IMR-90 (cell line): ENCODE data around the gene MT1G. TPM values are rescaled to one million over a fixed set of nuclear protein-coding genes. Genes with fewer than 3 reads are reported as not detected.

Experiments
- ATAC-seq: fragments of 200-7000 bp; cut with Tn5 transposase; 2 replicates; pipeline ENCODE4 v1.9.1; 2020; ENCODE audit warnings: low read depth, mild to moderate bottlenecking, moderate library complexity
- BruUV-seq: library from RNA; stranded (reverse); fragments of 400-500 nt; replicated peaks from 2 replicates; lab custom pipeline; 2021; lab: Mats Ljungman, UMichigan
- CTCF ChIA-PET: fragments of 300-600 bp; formaldehyde crosslinking; extraction: SDS; loops from one replicate; lab custom pipeline; 2021; ENCODE audit warnings: antibody characterized with exemption; lab: Yijun Ruan, JAX
- POLR2A ChIA-PET: fragments of 300-600 bp; sonication (Branson Sonifier 250); formaldehyde crosslinking; loops from one replicate; lab custom pipeline; 2022; ENCODE audit warnings: antibody characterized with exemption; ENCODE audit not compliant: unreplicated experiment; lab: Charles Lee
- DNase-seq: peaks from one replicate; pipeline ENCODE4 v3.0.0; 2013
- H2AFZ ChIP-seq: replicated peaks from 2 replicates; pipeline ENCODE3; 2013; ENCODE audit warnings: low read length, mild to moderate bottlenecking; ENCODE audit not compliant: poor library complexity
- H2AK5ac ChIP-seq: 2 replicates; pipeline ENCODE4 v1.6.1; 2013; ENCODE audit warnings: low read depth, low read length, inconsistent platforms
- H2AK9ac ChIP-seq: replicated peaks from 2 replicates; pipeline ENCODE3; 2013; ENCODE audit warnings: mild to moderate bottlenecking, low read depth, low read length, moderate library complexity; ENCODE audit not compliant: poor library complexity
- H2BK120ac ChIP-seq: 2 replicates; pipeline ENCODE4 v1.6.1; 2013; ENCODE audit warnings: low read depth, low read length, inconsistent platforms
- H2BK15ac ChIP-seq: 3 replicates; pipeline ENCODE4 v1.6.1; 2013; ENCODE audit warnings: low read depth, low read length, inconsistent platforms
- H2BK20ac ChIP-seq: 2 replicates; pipeline ENCODE4 v1.6.1; 2013; ENCODE audit warnings: low read depth, mild to moderate bottlenecking, inconsistent platforms, low read length, moderate library complexity
- H2BK5ac ChIP-seq: 2 replicates; pipeline ENCODE4 v1.6.1; 2013; ENCODE audit warnings: mild to moderate bottlenecking, low read depth, low read length, inconsistent platforms; ENCODE audit not compliant: poor library complexity, severe bottlenecking
- H3K14ac ChIP-seq: replicated peaks from 2 replicates; pipeline ENCODE4 v1.6.1; 2013; ENCODE audit warnings: low read depth, low read length, inconsistent platforms
- H3K18ac ChIP-seq: 2 replicates; pipeline ENCODE4 v1.6.1; 2013; ENCODE audit warnings: low read depth, low read length, control low read depth
- H3K23ac ChIP-seq: 2 replicates; pipeline ENCODE4 v1.6.1; 2013; ENCODE audit warnings: low read depth, low read length, inconsistent platforms
- H3K27ac ChIP-seq: 2 replicates; pipeline ENCODE4 v1.5.1; 2013; ENCODE audit warnings: mild to moderate bottlenecking, control low read depth, low read length; ENCODE audit not compliant: insufficient read depth
- H3K27me3 ChIP-seq: 2 replicates; pipeline ENCODE4 v1.6.1; 2013; ENCODE audit warnings: low read length; ENCODE audit not compliant: control insufficient read depth, insufficient read depth
- H3K36me3 ChIP-seq: 2 replicates; pipeline ENCODE4 v1.6.1; 2013; ENCODE audit warnings: low read length, mixed read lengths; ENCODE audit not compliant: control insufficient read depth, insufficient read depth
- H3K4ac ChIP-seq: 2 replicates; pipeline ENCODE4 v1.6.1; 2013; ENCODE audit warnings: low read depth, low read length, inconsistent platforms
- H3K4me1 ChIP-seq: 2 replicates; pipeline ENCODE4 v1.6.1; 2013; ENCODE audit warnings: low read length, mixed read lengths; ENCODE audit not compliant: control insufficient read depth, insufficient read depth
- H3K4me2 ChIP-seq: 2 replicates; pipeline ENCODE4 v1.6.1; 2013; ENCODE audit warnings: low read depth, mild to moderate bottlenecking, control low read depth, low read length, moderate library complexity
- H3K4me3 ChIP-seq: 2 replicates; pipeline ENCODE4 v1.5.1; 2013; ENCODE audit warnings: low read depth, mild to moderate bottlenecking, control low read depth, low read length, moderate library complexity; ENCODE audit not compliant: insufficient read depth
- H3K56ac ChIP-seq: 2 replicates; pipeline ENCODE4 v1.6.1; 2013; ENCODE audit warnings: low read length, inconsistent platforms; ENCODE audit not compliant: insufficient read depth; ENCODE audit errors: extremely low read depth
- H3K79me1 ChIP-seq, 2 experiments: 2 replicates each; pipeline ENCODE4 v1.6.1; 2013; ENCODE audit warnings: low read length in 2 of 2, inconsistent platforms in 1 of 2, low read depth in 1 of 2
- H3K9ac ChIP-seq: 2 replicates; pipeline ENCODE4 v1.6.1; 2013; ENCODE audit warnings: low read depth, low read length, control low read depth
- H3K9me1 ChIP-seq: 2 replicates; pipeline ENCODE4 v1.6.1; 2013; ENCODE audit warnings: low read length, inconsistent platforms; ENCODE audit not compliant: insufficient read depth
- H3K9me3 ChIP-seq: 2 replicates; pipeline ENCODE4 v1.6.1; 2013; ENCODE audit warnings: low read length; ENCODE audit not compliant: control insufficient read depth, insufficient read depth
- H4K20me1 ChIP-seq: 2 replicates; pipeline ENCODE4 v1.6.1; 2013; ENCODE audit warnings: low read length, inconsistent platforms; ENCODE audit not compliant: insufficient read depth
- H4K5ac ChIP-seq: 2 replicates; pipeline ENCODE4 v1.6.1; 2013; ENCODE audit warnings: mild to moderate bottlenecking, low read depth, low read length, control low read depth
- H4K8ac ChIP-seq, 2 experiments: 2 replicates each; pipeline ENCODE4 v1.6.1; 2013; ENCODE audit warnings: low read depth in 2 of 2, low read length in 2 of 2, control low read depth in 1 of 2, inconsistent platforms in 1 of 2
- H4K91ac ChIP-seq: 2 replicates; pipeline ENCODE4 v1.6.1; 2013; ENCODE audit warnings: low read depth, low read length, inconsistent platforms; ENCODE audit not compliant: insufficient read depth
- BHLHE40 ChIP-seq: fragments of 150-350 bp; IDR thresholded peaks from 2 replicates; pipeline ENCODE4 v1.6.1; 2016; ENCODE audit warnings: mild to moderate bottlenecking, low read depth, low read length
- CEBPB ChIP-seq: IDR thresholded peaks from 2 replicates; pipeline ENCODE4 v1.6.1; 2012; ENCODE audit warnings: low read depth, low read length, improper control_type of control experiment
- CHD1 ChIP-seq: IDR thresholded peaks from 2 replicates; pipeline ENCODE4 v1.6.1; 2012; ENCODE audit warnings: low read depth, low read length, improper control_type of control experiment
- CTCF ChIP-seq: conservative IDR thresholded peaks from 2 replicates; pipeline ENCODE4 v1.5.1; 2012; ENCODE audit warnings: mild to moderate bottlenecking, low read depth, low read length, improper control_type of control experiment
- ELK1 ChIP-seq: fragments of 150-350 bp; IDR thresholded peaks from 2 replicates; pipeline ENCODE4 v1.6.1; 2016; ENCODE audit warnings: low read depth, mild to moderate bottlenecking, low read length, moderate library complexity, borderline replicate concordance
- FOS ChIP-seq: fragments of 150-350 bp; IDR thresholded peaks from 2 replicates; pipeline ENCODE4 v1.6.1; 2016; ENCODE audit warnings: low read depth, low read length
- MAFK ChIP-seq: IDR thresholded peaks from 2 replicates; pipeline ENCODE4 v1.6.1; 2012; ENCODE audit warnings: low read depth, low read length, improper control_type of control experiment
- MAZ ChIP-seq: IDR thresholded peaks from 2 replicates; pipeline ENCODE4 v1.6.1; 2012; ENCODE audit warnings: low read depth, mild to moderate bottlenecking, low read length, improper control_type of control experiment, moderate library complexity, borderline replicate concordance
- MXI1 ChIP-seq: IDR thresholded peaks from 2 replicates; pipeline ENCODE4 v1.6.1; 2012; ENCODE audit warnings: low read depth, mild to moderate bottlenecking, low read length, moderate library complexity, borderline replicate concordance
- NFE2L2 ChIP-seq: fragments of 150-350 bp; IDR thresholded peaks from 2 replicates; pipeline ENCODE4 v1.6.1; 2016; ENCODE audit warnings: low read depth, mild to moderate bottlenecking, low read length
- POLR2A ChIP-seq: IDR thresholded peaks from 2 replicates; pipeline ENCODE4 v1.6.1; 2012; ENCODE audit warnings: mild to moderate bottlenecking, low read depth, low read length
- RAD21 ChIP-seq: IDR thresholded peaks from 2 replicates; pipeline ENCODE4 v1.6.1; 2012; ENCODE audit warnings: low read length, improper control_type of control experiment
- RCOR1 ChIP-seq: IDR thresholded peaks from 2 replicates; pipeline ENCODE4 v1.6.1; 2012; ENCODE audit warnings: mild to moderate bottlenecking, low read length, improper control_type of control experiment; ENCODE audit not compliant: insufficient replicate concordance
- RFX5 ChIP-seq: IDR thresholded peaks from 2 replicates; pipeline ENCODE4 v1.8.0; 2012; ENCODE audit warnings: low read depth, mild to moderate bottlenecking, low read length, moderate library complexity
- SMC3 ChIP-seq: fragments of 150-350 bp; IDR thresholded peaks from 2 replicates; pipeline ENCODE4 v1.6.1; 2016; ENCODE audit warnings: low read depth, mild to moderate bottlenecking, antibody characterized with exemption, low read length, moderate library complexity
- USF2 ChIP-seq: fragments of 150-350 bp; IDR thresholded peaks from 2 replicates; pipeline ENCODE4 v1.6.1; 2017; ENCODE audit warnings: mild to moderate bottlenecking, antibody characterized with exemption, low read length, low read depth
- WGBS, 2 experiments: methylation state at CpG; one replicate each; pipeline versions ENCODE4 v1.1.5 to v1.1.7; 2013; ENCODE audit warnings: missing lambda C conversion rate in 2 of 2; ENCODE audit not compliant: insufficient read length in 1 of 2; ENCODE audit errors: extremely low coverage in 2 of 2; 5-methylcytosine and 5-hydroxymethylcytosine counted together
- dilution Hi-C: fragments of 300-500 bp; cut with HindIII; formaldehyde crosslinking; loops from one replicate; pipeline ENCODE4 v1.14.3; 2018; ENCODE audit warnings: low sequenced_read_pairs; ENCODE audit not compliant: unreplicated experiment
- in situ Hi-C: fragments of 300-500 bp; cut with MboI; formaldehyde crosslinking; loops from 3 replicates; pipeline ENCODE4 v1.14.3; 2019; ENCODE audit warnings: low sequenced_read_pairs, inconsistent platforms, mixed read lengths
- intact Hi-C: fragments of 100-400 bp; cut with micrococcal nuclease; formaldehyde crosslinking; loops from 2 replicates; pipeline ENCODE4 v1.10.0; 2022
- polyA plus RNA-seq, 3 experiments: library from polyadenylated mRNA; depleted of rRNA; stranded (reverse); fragments of >200 nt; gene quantifications; 2 replicates each; pipeline ENCODE4 v1.2.3, GENCODE V29; 2012; ENCODE audit warnings: low replicate concordance in 1 of 3
- total RNA-seq: library from RNA; depleted of rRNA; stranded (reverse); fragments of >200 nt; gene quantifications from 2 replicates; pipeline ENCODE4 v1.2.3, GENCODE V29; 2012

The MT1G gene
- total and polyA plus RNA-seq, 2 of the 4 experiments (the other 2 are of a cell fraction) = 0.48 TPM; not detected in 1

GRCh38 chr16:56670620-56670934 is 2.7 kb upstream of the MT1G start:
- no peak overlapping the region for H3K14ac ChIP-seq
- H3K18ac ChIP-seq = no peak overlapping the region
- peaks cover 13% of the 10 kb centered on the region for H3K4me1 ChIP-seq
- dilution Hi-C loops (no loop called here), in situ Hi-C loops (no loop called here), intact Hi-C loops (no loop called here)
- H2BK20ac ChIP-seq = no peak overlapping the region
- no peak overlapping the region for H2AK9ac ChIP-seq
- H3K23ac ChIP-seq = no peak overlapping the region
- no peak overlapping the region for H2BK120ac ChIP-seq
- H3K27me3 ChIP-seq = peaks cover 53% of the 10 kb centered on the region
- WGBS, 2 experiments = no CpG with 5 or more reads among the region's 2 CpGs
- no peak overlapping the region for H3K4me2 ChIP-seq
- no peak for TF ChIP-seq MXI1
- no peak for TF ChIP-seq MAFK
- no peak for TF ChIP-seq CHD1
- TF ChIP-seq NFE2L2 = no peak
- no peak for TF ChIP-seq RAD21
- no peak for TF ChIP-seq CTCF
- TF ChIP-seq RCOR1 = no peak
- TF ChIP-seq POLR2A = no peak
- no peak for TF ChIP-seq BHLHE40
- no peak for TF ChIP-seq RFX5
- TF ChIP-seq SMC3 = no peak
- TF ChIP-seq USF2 = no peak
- no peak for TF ChIP-seq MAZ
- TF ChIP-seq FOS = no peak
- no peak for TF ChIP-seq CEBPB
- TF ChIP-seq ELK1 = no peak
- H3K4ac ChIP-seq = no peak overlapping the region
- ChIA-PET POLR2A (interaction anchor here (0.6 to 0.7 kb wide), 2 partner anchors 44 to 179 kb away, joined by 3 read pairs; no protein-coding TSS in a partner anchor), CTCF (no interaction called here)
- no peak overlapping the region for H4K8ac ChIP-seq
- H4K91ac ChIP-seq = no peak overlapping the region
- H3K9me1 ChIP-seq = peaks cover 5% of the 10 kb centered on the region
- no peak overlapping the region for H3K27ac ChIP-seq
- H3K36me3 ChIP-seq = no peaks in the 10 kb centered on the region
- no peaks in the 10 kb centered on the region for H3K9me3 ChIP-seq
- no peak overlapping the region for H3K56ac ChIP-seq
- no peak overlapping the region for H3K4me3 ChIP-seq
- H4K5ac ChIP-seq = no peak overlapping the region
- H2AK5ac ChIP-seq = no peak overlapping the region
- peaks cover 4% of the 10 kb centered on the region; the same call in 1 of the 2 replicates for H4K20me1 ChIP-seq
- H2AFZ ChIP-seq = no peak overlapping the region
- no peak overlapping the region for H2BK15ac ChIP-seq
- no peak overlapping the region for H2BK5ac ChIP-seq
- H3K79me1 ChIP-seq = no peaks in the 10 kb centered on the region
- ATAC-seq (no peak), DNase-seq (no peak)
- no peak overlapping the region for H3K9ac ChIP-seq
- no TSS peak for BruUV-seq
